Endothelial cell of umbilical vein (primary cell): ENCODE measurements around the gene SMAD3. TPM values are rescaled to one million over a fixed set of nuclear protein-coding genes. Genes with fewer than 3 reads are reported as not detected.

Source experiments
- BruUV-seq: library from RNA; stranded (reverse); fragments of 400-500 nt; replicated peaks from 2 replicates; lab custom pipeline; 2021; lab: Mats Ljungman, UMichigan
- CTCF ChIA-PET: fragments of 300-600, 350-600 bp; sonication (Branson Sonifier 250); formaldehyde crosslinking; loops from one replicate; lab custom pipeline; 2021; ENCODE audit warnings: antibody characterized with exemption, inconsistent platforms; lab: Charles Lee
- POLR2A ChIA-PET: fragments of 300-600, 350-600 bp; sonication (Branson Sonifier 250); formaldehyde crosslinking; loops from one replicate; lab custom pipeline; 2021; ENCODE audit warnings: antibody characterized with exemption, inconsistent platforms; lab: Charles Lee
- DNase-seq: peaks from one replicate; pipeline ENCODE4 v3.0.0-alpha.2; 2011; ENCODE audit warnings: low read depth, low spot score
- FAIRE-seq: peaks from 2 replicates; lab custom pipeline; 2011; peaks lifted over from hg19 to GRCh38; lab: Jason Lieb, UNC
- H2AFZ ChIP-seq: 2 replicates; pipeline ENCODE4 v1.6.0; 2012; ENCODE audit warnings: low read depth, low read length, control low read depth, inconsistent platforms
- H3K27ac ChIP-seq: 2 replicates; pipeline ENCODE4 v1.5.1; 2011; ENCODE audit warnings: low read depth, mild to moderate bottlenecking, control low read depth, low read length, moderate library complexity; ENCODE audit not compliant: insufficient read depth
- H3K27me3 ChIP-seq, 2 experiments: 2 replicates each; pipeline versions ENCODE4 v1.6.0 to v1.6.1; 2011; ENCODE audit warnings: low read length in 2 of 2, mixed read lengths in 1 of 2; ENCODE audit not compliant: control insufficient read depth in 2 of 2, insufficient read depth in 2 of 2
- H3K36me3 ChIP-seq, 2 experiments: 2 replicates in 1 of 2; 3 replicates in 1 of 2; pipeline ENCODE4 v1.5.1; 2011; ENCODE audit warnings: low read length in 2 of 2, mild to moderate bottlenecking in 1 of 2, moderate library complexity in 1 of 2; ENCODE audit not compliant: control insufficient read depth in 2 of 2, insufficient read depth in 2 of 2; ENCODE audit errors: extremely low read depth in 1 of 2
- H3K4me1 ChIP-seq: 3 replicates; pipeline ENCODE4 v1.5.1; 2011; ENCODE audit warnings: mild to moderate bottlenecking, low read length; ENCODE audit not compliant: control insufficient read depth, insufficient read depth; ENCODE audit errors: extremely low read depth
- H3K4me2 ChIP-seq: 2 replicates; pipeline ENCODE4 v1.6.1; 2011; ENCODE audit warnings: low read length, control low read depth, mixed read lengths; ENCODE audit not compliant: insufficient read depth
- H3K4me3 ChIP-seq, 3 experiments: fragments of 200-600 bp in 1 of 3; sonication (generic), shearing (Covaris generic) in 1 of 3; replicated peaks in 1 of 3; 2 replicates each; pipeline ENCODE4 v1.5.1; 2011 to 2016; ENCODE audit warnings: control low read depth in 3 of 3, low read length in 3 of 3, mild to moderate bottlenecking in 2 of 3, inconsistent platforms in 1 of 3, low read depth in 1 of 3, moderate library complexity in 1 of 3; ENCODE audit not compliant: insufficient read depth in 1 of 3
- H3K79me2 ChIP-seq: 2 replicates; pipeline ENCODE4 v1.6.0; 2012; ENCODE audit warnings: low read length, inconsistent platforms; ENCODE audit not compliant: control insufficient read depth, insufficient read depth
- H3K9ac ChIP-seq: replicated peaks from 2 replicates; pipeline ENCODE3; 2011; ENCODE audit warnings: low read length, control low read depth; ENCODE audit not compliant: insufficient read depth; ENCODE audit errors: extremely low read depth
- H3K9me1 ChIP-seq: replicated peaks from 3 replicates; pipeline ENCODE4 v1.6.0; 2011; ENCODE audit warnings: mild to moderate bottlenecking, low read length; ENCODE audit not compliant: control insufficient read depth, insufficient read depth; ENCODE audit errors: extremely low read depth
- H3K9me3 ChIP-seq: replicated peaks from 2 replicates; pipeline ENCODE4 v1.5.1; 2012; ENCODE audit warnings: low read length, inconsistent platforms; ENCODE audit not compliant: control insufficient read depth, insufficient read depth
- H4K20me1 ChIP-seq: replicated peaks from 2 replicates; pipeline ENCODE3; 2011; ENCODE audit warnings: mild to moderate bottlenecking, low read length; ENCODE audit not compliant: control insufficient read depth, insufficient read depth; ENCODE audit errors: extremely low read depth
- CTCF ChIP-seq, 2 donors: IDR thresholded peaks; 1 replicate in 1 of 2; 2 replicates in 1 of 2; pipeline ENCODE4 v1.5.1; 2011; ENCODE audit warnings: low read length in 2 of 2, mild to moderate bottlenecking in 2 of 2, moderate library complexity in 2 of 2, control low read depth in 1 of 2, inconsistent platforms in 1 of 2, low read depth in 1 of 2; ENCODE audit not compliant: insufficient read depth in 1 of 2; ENCODE audit errors: extremely low read depth in 1 of 2
- EZH2 ChIP-seq: IDR thresholded peaks from 2 replicates; pipeline ENCODE4 v1.6.1; 2012; ENCODE audit warnings: borderline replicate concordance, low read depth, mild to moderate bottlenecking, moderate library complexity, low read length, inconsistent platforms; ENCODE audit not compliant: severe bottlenecking
- FOS ChIP-seq: IDR thresholded peaks from 2 replicates; pipeline ENCODE4 v1.6.1; 2011; ENCODE audit warnings: mild to moderate bottlenecking, low read length, moderate library complexity, borderline replicate concordance; ENCODE audit not compliant: insufficient read depth
- GATA2 ChIP-seq: IDR thresholded peaks from 2 replicates; pipeline ENCODE4 v1.7.0; 2011; ENCODE audit warnings: low read depth, mild to moderate bottlenecking, moderate library complexity, mixed read lengths, low read length; ENCODE audit not compliant: insufficient read length, insufficient read depth
- MAX ChIP-seq: IDR thresholded peaks from 2 replicates; pipeline ENCODE4 v1.6.1; 2011; ENCODE audit not compliant: insufficient read depth, insufficient read length
- MYC ChIP-seq: IDR thresholded peaks from one replicate; pipeline ENCODE4 v1.6.1; 2011; ENCODE audit warnings: mild to moderate bottlenecking, low read depth, low read length
- POLR2A ChIP-seq: IDR thresholded peaks from 2 replicates; pipeline ENCODE4 v1.6.1; 2012; ENCODE audit warnings: low read depth, mild to moderate bottlenecking, control low read depth, low read length
- POLR2AphosphoS5 ChIP-seq: IDR thresholded peaks from 2 replicates; pipeline ENCODE4 v1.6.1; 2012; ENCODE audit warnings: low read depth, mild to moderate bottlenecking, control low read depth, low read length, moderate library complexity; ENCODE audit not compliant: insufficient read depth
- dilution Hi-C: fragments of 300-500 bp; cut with MboI; formaldehyde crosslinking; loops from one replicate; pipeline ENCODE4 v1.15.0; 2019; ENCODE audit warnings: low sequenced_read_pairs; ENCODE audit not compliant: extremely low pct_ligation_motif_present
- intact Hi-C: fragments of 100-400 bp; cut with micrococcal nuclease; formaldehyde crosslinking; loops from one replicate; pipeline ENCODE4 v1.10.0; 2022
- polyA plus RNA-seq, 4 experiments: library from polyadenylated mRNA; depleted of rRNA in 3 of 4; stranded (reverse) in 3 of 4; unstranded in 1 of 4; fragments of >200 nt; gene quantifications; 2 replicates each; pipeline versions ENCODE4 v1.2.1 to v1.2.3, GENCODE V29; 2011 to 2012; ENCODE audit warnings: missing spikeins in 1 of 4
- total RNA-seq: library from RNA; stranded (reverse); gene quantifications from 2 replicates; pipeline ENCODE4 v1.2.3, GENCODE V29; 2021

The SMAD3 gene
- total and polyA plus RNA-seq, 2 donors (not counting 3 experiments of a cell fraction or from before 2014, with no cell fraction given) = 56.4 to 88.2 TPM

DNA sequence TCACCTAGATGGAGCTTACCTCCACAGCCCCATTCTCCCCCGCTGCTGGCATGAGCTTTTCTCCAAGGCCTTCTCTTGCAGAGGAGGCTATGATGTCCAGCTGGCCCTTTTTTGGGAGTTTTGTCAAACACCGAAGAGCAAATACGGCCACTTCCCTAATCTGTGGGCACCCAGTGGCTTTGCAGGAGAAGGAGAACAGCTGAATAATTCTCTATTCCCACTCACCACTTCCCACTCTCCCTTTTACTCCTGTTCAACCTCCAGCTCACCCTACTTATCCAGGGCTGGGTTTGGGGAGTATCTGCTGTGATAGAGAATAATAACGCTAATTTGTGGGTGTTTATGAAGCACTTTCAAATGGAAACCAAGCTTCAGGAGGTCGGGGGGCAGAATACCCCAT lies 96.0 kb downstream of the SMAD3 start:
- Histone ChIP-seq H3K4me1 (peaks cover 56% of the 10 kb centered on the region), H3K36me3 (no peaks in the 10 kb centered on the region), H4K20me1 (no peaks in the 10 kb centered on the region), H3K4me3 (no peak overlapping the region), H3K9me3 (no peaks in the 10 kb centered on the region), H3K27me3 (no peaks in the 10 kb centered on the region), H2AFZ (no peak overlapping the region), H3K9me1 (no peaks in the 10 kb centered on the region), H3K4me2 (no peak overlapping the region), H3K79me2 (peaks cover 76% of the 10 kb centered on the region), H3K9ac (no peak overlapping the region), H3K27ac (peak overlapping the region; percentile 24)
- TF ChIP-seq POLR2A = no peak
- TF ChIP-seq FOS = no peak
- no peak for TF ChIP-seq CTCF (IDR thresholded peaks at IDR 0.05; ENCODE audit: extremely low read depth in 1 of 2, insufficient read depth in 1 of 2, low read depth in 1 of 2, low read length in 2 of 2)
- TF ChIP-seq EZH2 = no peak
- no peak for TF ChIP-seq MAX
- no peak for TF ChIP-seq POLR2AphosphoS5
- no peak for TF ChIP-seq MYC
- TF ChIP-seq GATA2 = no peak
- DNase-seq (no peak), FAIRE-seq (no peak)
- intact Hi-C loops = no loop called here
- POLR2A ChIA-PET = no interaction called here
- dilution Hi-C loops = no loop called here
- CTCF ChIA-PET = interaction anchor here (0.7 to 1.3 kb wide), 6 partner anchors 12 to 96 kb away, joined by 3 to 5 read pairs (median 4); partner anchors contain the start of gene SMAD3
- no TSS peak for BruUV-seq
